K562 (cell line): ENCODE data around the gene RGS19. TPM values are rescaled to one million over a fixed set of nuclear protein-coding genes. Genes with fewer than 3 reads are reported as not detected.

Experiments
- ATAC-seq: fragments of 200-7000 bp; cut with Tn5 transposase; 3 replicates; pipeline ENCODE4 v1.9.1; 2020; ENCODE audit warnings: moderate library complexity
- BruUV-seq: library from RNA; stranded (reverse); fragments of 400-500 nt; replicated peaks from 2 replicates; lab custom pipeline; 2021; lab: Mats Ljungman, UMichigan
- CTCF ChIA-PET: fragments of 300-600 bp; formaldehyde crosslinking; extraction: SDS; loops from one replicate; lab custom pipeline; 2021; ENCODE audit warnings: low intra/inter-chr PET ratio; lab: Yijun Ruan, JAX
- POLR2A ChIA-PET: fragments of 300-600, 350-650 bp; sonication (Branson Sonifier 250); formaldehyde crosslinking; extraction: SDS; loops from one replicate; lab custom pipeline; 2021; ENCODE audit warnings: antibody characterized with exemption, inconsistent platforms; lab: Yijun Ruan, JAX
- DNase-seq, 4 experiments: peaks; one replicate each; pipeline versions ENCODE4 v3.0.0 to v3.0.0-alpha.2; 2011 to 2018; ENCODE audit warnings: low spot score in 3 of 4, mixed read lengths in 3 of 4; ENCODE audit errors: extremely low read depth in 1 of 4
- FAIRE-seq: peaks from 2 replicates; lab custom pipeline; 2011; peaks lifted over from hg19 to GRCh38; lab: Jason Lieb, UNC
- H2AFZ ChIP-seq: 2 replicates; pipeline ENCODE4 v1.6.0; 2011; ENCODE audit warnings: low read depth, low read length, control low read depth, inconsistent platforms
- H3K27ac ChIP-seq: fragments of 200-600 bp; 3 replicates; pipeline ENCODE4 v1.8.0; 2011; ENCODE audit warnings: low read depth, mild to moderate bottlenecking, control low read depth, inconsistent platforms, low read length, moderate library complexity, mixed read lengths; ENCODE audit errors: extremely low read depth
- H3K27me3 ChIP-seq, 2 experiments: fragments of 300-600 bp in 1 of 2; 2 replicates in 1 of 2; 3 replicates in 1 of 2; pipeline versions ENCODE4 v1.6.0 to v1.8.0; 2011; ENCODE audit warnings: inconsistent platforms in 2 of 2, low read length in 2 of 2, mild to moderate bottlenecking in 1 of 2, mixed read lengths in 1 of 2, moderate library complexity in 1 of 2; ENCODE audit not compliant: control insufficient read depth in 2 of 2, insufficient read depth in 2 of 2
- H3K36me3 ChIP-seq: fragments of 300-600 bp; 3 replicates; pipeline ENCODE4 v1.8.0; 2011; ENCODE audit warnings: mild to moderate bottlenecking, low read length, inconsistent platforms; ENCODE audit not compliant: control insufficient read depth, insufficient read depth
- H3K4me1 ChIP-seq, 2 experiments: fragments of 200-600 bp in 1 of 2; replicated peaks in 1 of 2; 2 replicates in 1 of 2; 3 replicates in 1 of 2; pipeline versions ENCODE4 v1.5.1 to v1.8.0; 2011; ENCODE audit warnings: inconsistent platforms in 2 of 2, low read length in 2 of 2, mild to moderate bottlenecking in 1 of 2, mixed read lengths in 1 of 2, moderate library complexity in 1 of 2; ENCODE audit not compliant: control insufficient read depth in 2 of 2, insufficient read depth in 2 of 2
- H3K4me2 ChIP-seq: 2 replicates; pipeline ENCODE4 v1.6.1; 2011; ENCODE audit warnings: low read length, control low read depth, inconsistent platforms, mixed read lengths; ENCODE audit not compliant: insufficient read depth
- H3K4me3 ChIP-seq: fragments of 200-600 bp; sonication (generic), shearing (Covaris generic); 2 replicates; pipeline ENCODE4 v1.5.1; 2016; ENCODE audit warnings: control low read depth, inconsistent platforms
- H3K79me2 ChIP-seq: fragments of 200-600 bp; 3 replicates; pipeline ENCODE4 v1.8.0; 2011; ENCODE audit warnings: low read length, inconsistent platforms; ENCODE audit not compliant: control insufficient read depth, insufficient read depth
- H3K9ac ChIP-seq, 2 experiments: 2 replicates each; pipeline versions ENCODE4 v1.6.0 to v1.6.1; 2011; ENCODE audit warnings: low read depth in 2 of 2, low read length in 2 of 2, control low read depth in 1 of 2, inconsistent platforms in 1 of 2, mild to moderate bottlenecking in 1 of 2, mixed read lengths in 1 of 2; ENCODE audit not compliant: insufficient read depth in 1 of 2
- H3K9me1 ChIP-seq: one replicate; pipeline ENCODE4 v1.6.0; 2011; ENCODE audit warnings: inconsistent platforms, mild to moderate bottlenecking, low read length, moderate library complexity; ENCODE audit not compliant: control insufficient read depth, insufficient read depth
- H3K9me3 ChIP-seq: replicated peaks from 2 replicates; pipeline ENCODE4 v1.5.1; 2011; ENCODE audit warnings: low read depth, low read length, inconsistent platforms; ENCODE audit not compliant: control insufficient read depth, insufficient read depth
- H4K20me1 ChIP-seq: replicated peaks from 2 replicates; pipeline ENCODE4 v1.6.1; 2011; ENCODE audit warnings: low read length, inconsistent platforms, mixed read lengths; ENCODE audit not compliant: control insufficient read depth, insufficient read depth
- CREM ChIP-seq: IDR thresholded peaks from 2 replicates; pipeline ENCODE4 v1.6.1; 2014; ENCODE audit warnings: antibody characterized with exemption, low read depth
- FOXJ2 ChIP-seq: fragments of 200-800 bp; sonication (Bioruptor generic); IDR thresholded peaks from 2 replicates; pipeline ENCODE4 v1.6.1; 2016; ENCODE audit warnings: missing genetic modification characterization, missing compliant biosample characterization
- RREB1 ChIP-seq: fragments of 250-450 bp; sonication (Bioruptor Pico); IDR thresholded peaks from 2 replicates; pipeline ENCODE4 v1.4.0; 2020
- TFAP4 ChIP-seq: sonication (generic); formaldehyde crosslinking; IDR thresholded peaks from 2 replicates; pipeline ENCODE4 v1.8.0; 2022; ENCODE audit warnings: missing genetic modification reagents, mild to moderate bottlenecking, moderate library complexity, borderline replicate concordance
- WGBS: fragments of 100-300 bp; shearing (Covaris generic); methylation state at CpG from one replicate; pipeline ENCODE4 v1.1.6; 2016; ENCODE audit warnings: low coverage, mixed read lengths; ENCODE audit not compliant: insufficient coverage; ENCODE audit errors: missing lambda C conversion rate; 5-methylcytosine and 5-hydroxymethylcytosine counted together
- in situ Hi-C: fragments of 300-500 bp; cut with MboI; formaldehyde crosslinking; loops from 4 replicates; pipeline ENCODE4 v1.15.0; 2018; ENCODE audit warnings: inconsistent platforms, mixed read lengths
- intact Hi-C: fragments of 100-400 bp; cut with micrococcal nuclease; formaldehyde crosslinking; loops from 2 replicates; pipeline ENCODE4 v1.14.2; 2022
- polyA plus RNA-seq, 8 experiments: library from polyadenylated mRNA; depleted of rRNA in 4 of 8; stranded (reverse) in 5 of 8; unstranded in 3 of 8; fragments of >200 nt; fragmentation: Nextera tagmentation in 2 of 8; fragmentation: Illumina TruSeq in 1 of 8; extraction: Ambion mirVana in 2 of 8; extraction: Trizol in 1 of 8; gene quantifications; 2 replicates each; pipeline versions ENCODE4 v1.2.1 to v1.2.3, GENCODE V29; 2011 to 2014; ENCODE audit warnings: inconsistent platforms in 1 of 8, missing spikeins in 1 of 8
- total RNA-seq, 7 experiments: library from RNA; depleted of rRNA in 6 of 7; stranded (reverse); fragments of >200 nt in 6 of 7; fragmentation: Illumina TruSeq in 2 of 7; extraction: Trizol in 2 of 7; gene quantifications; 2 replicates each; pipeline versions ENCODE4 v1.2.1 to v1.2.3, GENCODE V29; 2011 to 2021; ENCODE audit warnings: low replicate concordance in 1 of 7

Gene RGS19
- total and polyA plus RNA-seq, 9 of the 15 experiments (the other 6 are each of a cell fraction or from before 2014, with no cell fraction given) = 0.41 to 23.7 (median 14.6) TPM

- TF ChIP-seq TFAP4 (CRISPR knock-in tag) = peak; percentile 40; the same call in 1 of the 2 replicates
- TF ChIP-seq FOXJ2 (tag) = no peak
Measured at GRCh38 chr20:64107736-64108457, 28.6 kb upstream of the RGS19 start (continued).

GRCh38 chr20:64106981-64107735 is 27.8 kb upstream of the RGS19 start, which contains the start of gene NPBWR2:
NPBWR2 (minus strand) TSS chr20:64107565; CDS start chr20:64106831, 734 bp downstream.
- no peak within 1 kb of the TSS for H2AFZ ChIP-seq
- intact Hi-C loops = no loop called here
- 0 out of 2 replicates have a peak, but pooled peaks have one; percentile 27 for TF ChIP-seq CREM
- no peak for TF ChIP-seq RREB1 (CRISPR knock-in tag)
- TF ChIP-seq, all 486 proteins: peak for 1
- peaks cover 15% of the 10 kb centered on the region; the same call in 1 of the 2 replicates for H4K20me1 ChIP-seq
- no peak within 1 kb of the TSS for H3K4me3 ChIP-seq
- in situ Hi-C loops = no loop called here
- no peak within 1 kb of the TSS for H3K27ac ChIP-seq
- DNase-seq (peak in 3 of 4 experiments; percentile 42 to 55 (median 54)), FAIRE-seq (peak; percentile 62), ATAC-seq (peak; percentile 46)
- peaks cover 2% of the 10 kb centered on the region for H3K9me1 ChIP-seq
- no TSS peak for BruUV-seq
- H3K79me2 ChIP-seq = no peaks in the 10 kb centered on the region
- ChIA-PET POLR2A (interaction anchor here (0.6 kb wide), 1 partner anchor 1407 kb away, joined by 3 read pairs; no protein-coding TSS in a partner anchor), CTCF (no interaction called here)
- no peaks in the 10 kb centered on the region for H3K9me3 ChIP-seq
- WGBS = 6% methylated on average over 22 of the region's 22 CpGs
- H3K36me3 ChIP-seq = no peaks in the 10 kb centered on the region
- no peak within 1 kb of the TSS for H3K4me2 ChIP-seq
- H3K4me1 ChIP-seq = peaks cover 0 to 51% of the 10 kb centered on the region in 2 experiments; a peak in 4 of 5 replicates
- H3K27me3 ChIP-seq = peaks cover 40 to 80% of the 10 kb centered on the region in 2 experiments
- peak within 1 kb of the TSS in 1 of 2 experiments; percentile 64; a peak in 2 of 4 replicates for H3K9ac ChIP-seq
